ENCODE data around the gene DYRK1A.

GRCh38 chr21:37446552-37446951, 80.0 kb downstream of the DYRK1A start:
- TF ChIP-seq, protein P1, sequence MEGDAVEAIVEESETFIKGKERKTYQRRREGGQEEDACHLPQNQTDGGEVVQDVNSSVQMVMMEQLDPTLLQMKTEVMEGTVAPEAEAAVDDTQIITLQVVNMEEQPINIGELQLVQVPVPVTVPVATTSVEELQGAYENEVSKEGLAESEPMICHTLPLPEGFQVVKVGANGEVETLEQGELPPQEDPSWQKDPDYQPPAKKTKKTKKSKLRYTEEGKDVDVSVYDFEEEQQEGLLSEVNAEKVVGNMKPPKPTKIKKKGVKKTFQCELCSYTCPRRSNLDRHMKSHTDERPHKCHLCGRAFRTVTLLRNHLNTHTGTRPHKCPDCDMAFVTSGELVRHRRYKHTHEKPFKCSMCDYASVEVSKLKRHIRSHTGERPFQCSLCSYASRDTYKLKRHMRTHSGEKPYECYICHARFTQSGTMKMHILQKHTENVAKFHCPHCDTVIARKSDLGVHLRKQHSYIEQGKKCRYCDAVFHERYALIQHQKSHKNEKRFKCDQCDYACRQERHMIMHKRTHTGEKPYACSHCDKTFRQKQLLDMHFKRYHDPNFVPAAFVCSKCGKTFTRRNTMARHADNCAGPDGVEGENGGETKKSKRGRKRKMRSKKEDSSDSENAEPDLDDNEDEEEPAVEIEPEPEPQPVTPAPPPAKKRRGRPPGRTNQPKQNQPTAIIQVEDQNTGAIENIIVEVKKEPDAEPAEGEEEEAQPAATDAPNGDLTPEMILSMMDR (IDR thresholded peaks at IDR 0.05; ENCODE audit: low read length), result no peak
- TF ChIP-seq EZH2 (optimal IDR thresholded peaks at IDR 0.05; ENCODE audit: low read depth, low read length) (no peak), EZH2phosphoT487 (IDR thresholded peaks at IDR 0.05; ENCODE audit: low read length) (no peak)

All from MM.1S (cell line).